Left lung (tissue), 10 donors: Measurements from ENCODE around the gene EIF1AY. TPM values are rescaled to one million over a fixed set of nuclear protein-coding genes. Genes with fewer than 3 reads are reported as not detected.

ENCODE experiments used
- ATAC-seq: fragments of 200-7000 bp; cut with Tn5 transposase; one replicate; pipeline ENCODE4 v1.9.1; 2020; ENCODE audit warnings: moderate library complexity
- DNase-seq, 4 donors: peaks; one replicate each; pipeline ENCODE4 v3.0.0-alpha.2; 2013 to 2020
- H3K27ac ChIP-seq, 2 donors: fragments of 200-600 bp; sonication (generic) in 1 of 2; one replicate each; pipeline versions ENCODE4 v1.5.0 to v1.8.0; 2020 to 2021
- H3K27me3 ChIP-seq, 2 donors: fragments of 200-600 bp; sonication (generic) in 1 of 2; one replicate each; pipeline versions ENCODE4 v1.5.0 to v1.8.0; 2020 to 2021
- H3K36me3 ChIP-seq, 2 donors: fragments of 200-600 bp; sonication (generic) in 1 of 2; one replicate each; pipeline versions ENCODE4 v1.5.0 to v1.8.0; 2020 to 2021
- H3K4me1 ChIP-seq, 2 donors: fragments of 200-600 bp; one replicate each; pipeline ENCODE4 v1.8.0; 2021
- H3K4me3 ChIP-seq, 2 donors: fragments of 200-600 bp; sonication (generic) in 1 of 2; one replicate each; pipeline versions ENCODE4 v1.5.0 to v1.8.0; 2020 to 2021; ENCODE audit warnings: mild to moderate bottlenecking in 1 of 2
- H3K9me3 ChIP-seq, 2 donors: fragments of 200-600 bp; sonication (generic) in 1 of 2; one replicate each; pipeline versions ENCODE4 v1.5.0 to v1.8.0; 2020 to 2021
- intact Hi-C, 2 donors: fragments of 100-400 bp; cut with DNase I; formaldehyde crosslinking; loops; one replicate each; pipeline versions ENCODE4 v1.11.2 to v1.14.2; 2022
- polyA plus RNA-seq, 6 donors: library from polyadenylated mRNA; unstranded; fragments of 120-200 nt; gene quantifications; one replicate each; pipeline ENCODE4 v1.2.1, GENCODE V29; 2013; ENCODE audit not compliant: insufficient read length in 6 of 6
- total RNA-seq, 2 donors: library from RNA; stranded (reverse); fragmentation: NEBNext Ultra II Directional; extraction: Animal tissue kit (Norgen Biotek cat#: 25700); gene quantifications; one replicate each; pipeline ENCODE4 v1.2.1, GENCODE V29; 2021
- TF ChIP-seq, protein P1 (sequence below), 2 donors: fragments of 200-600 bp; sonication (generic) in 1 of 2; IDR thresholded peaks; one replicate each; pipeline versions ENCODE4 v1.5.0 to v1.8.0; 2021; ENCODE audit warnings: antibody characterized with exemption in 2 of 2
- donor health status: DM: no; HTN: yes; CAD: no.
- donor health status: DM: no; HTN: no; CAD: no.

EIF1AY gene
- total and polyA plus RNA-seq, 8 donors: 0.27 to 52.5 (median 36.8) TPM; not detected in 2

DNA sequence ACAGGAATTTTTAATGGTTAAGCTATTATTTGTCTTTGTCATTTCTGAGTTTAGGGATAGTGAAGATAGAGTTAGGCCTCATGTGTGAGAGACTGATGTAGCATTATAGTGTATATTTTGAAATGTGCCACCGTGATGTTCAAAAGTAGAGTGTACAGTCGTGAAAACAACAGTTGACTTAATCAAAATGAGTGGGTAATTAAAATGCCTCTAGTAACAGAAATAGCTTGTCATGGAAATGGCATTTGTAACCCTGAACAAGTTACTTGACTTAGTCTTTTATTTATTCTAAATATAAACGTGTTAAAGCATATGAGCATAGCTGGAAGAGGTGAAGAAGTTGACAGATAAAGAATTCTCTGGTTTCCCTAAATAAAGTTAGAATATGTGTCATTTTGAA lies 6.1 kb downstream of the EIF1AY start:
- no peak for DNase-seq
- Histone ChIP-seq H3K4me3 (no peak overlapping the region), H3K27ac (no peak overlapping the region), H3K4me1 (peaks cover 0 to 8% of the 10 kb centered on the region in 2 donors), H3K36me3 (no peaks in the 10 kb centered on the region), H3K9me3 (no peaks in the 10 kb centered on the region), H3K27me3 (no peaks in the 10 kb centered on the region)
- ATAC-seq: no peak
- TF ChIP-seq, protein P1, sequence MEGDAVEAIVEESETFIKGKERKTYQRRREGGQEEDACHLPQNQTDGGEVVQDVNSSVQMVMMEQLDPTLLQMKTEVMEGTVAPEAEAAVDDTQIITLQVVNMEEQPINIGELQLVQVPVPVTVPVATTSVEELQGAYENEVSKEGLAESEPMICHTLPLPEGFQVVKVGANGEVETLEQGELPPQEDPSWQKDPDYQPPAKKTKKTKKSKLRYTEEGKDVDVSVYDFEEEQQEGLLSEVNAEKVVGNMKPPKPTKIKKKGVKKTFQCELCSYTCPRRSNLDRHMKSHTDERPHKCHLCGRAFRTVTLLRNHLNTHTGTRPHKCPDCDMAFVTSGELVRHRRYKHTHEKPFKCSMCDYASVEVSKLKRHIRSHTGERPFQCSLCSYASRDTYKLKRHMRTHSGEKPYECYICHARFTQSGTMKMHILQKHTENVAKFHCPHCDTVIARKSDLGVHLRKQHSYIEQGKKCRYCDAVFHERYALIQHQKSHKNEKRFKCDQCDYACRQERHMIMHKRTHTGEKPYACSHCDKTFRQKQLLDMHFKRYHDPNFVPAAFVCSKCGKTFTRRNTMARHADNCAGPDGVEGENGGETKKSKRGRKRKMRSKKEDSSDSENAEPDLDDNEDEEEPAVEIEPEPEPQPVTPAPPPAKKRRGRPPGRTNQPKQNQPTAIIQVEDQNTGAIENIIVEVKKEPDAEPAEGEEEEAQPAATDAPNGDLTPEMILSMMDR (IDR thresholded peaks at IDR 0.05): no peak
- intact Hi-C loops: no loop called here

DNA sequence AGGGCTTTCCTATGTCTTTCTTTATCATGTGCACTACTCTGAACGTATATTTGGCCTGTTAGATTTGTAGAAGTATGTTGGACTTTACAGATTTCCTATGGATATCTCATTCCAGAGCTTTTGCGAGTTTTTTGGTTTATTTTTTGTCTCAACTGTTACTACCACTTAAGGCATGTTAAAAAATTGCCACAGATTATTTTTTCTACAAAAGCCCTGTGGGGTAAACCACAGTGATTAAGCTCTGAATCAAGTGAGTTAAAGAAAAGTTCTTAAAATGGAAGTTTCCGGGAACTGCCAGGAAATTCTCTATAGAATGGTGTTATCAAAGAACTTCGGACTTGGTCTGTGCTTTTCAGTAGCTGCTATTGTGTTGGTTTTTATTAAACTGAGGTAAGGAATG lies 10.6 kb downstream of the EIF1AY start:
- peaks cover 0 to 16% of the 10 kb centered on the region in 2 donors for H3K36me3 ChIP-seq
- no peak overlapping the region for H3K4me3 ChIP-seq
- intact Hi-C loops: no loop called here
- no peaks in the 10 kb centered on the region for H3K9me3 ChIP-seq
- no peak overlapping the region for H3K27ac ChIP-seq
- TF ChIP-seq, protein P1 (IDR thresholded peaks at IDR 0.05): no peak
- no peaks in the 10 kb centered on the region for H3K4me1 ChIP-seq
- DNase-seq: no peak
- H3K27me3 ChIP-seq: no peaks in the 10 kb centered on the region
- no peak for ATAC-seq

Other genes with a start within 250 kb of the EIF1AY start
- not detected for gene RPS4Y2, start 180.3 kb downstream of the EIF1AY start, total RNA-seq
- under 1 TPM in 1 of 6 donors, not detected in 5; 0.20 TPM for gene RPS4Y2, start 180.3 kb downstream of the EIF1AY start, polyA plus RNA-seq